Mesodermal cell (in vitro differentiated cells): ENCODE measurements around the gene LARGE1.

Source experiments
- H3K27ac ChIP-seq: 2 replicates; pipeline ENCODE4 v1.7.0; 2013; ENCODE audit warnings: mild to moderate bottlenecking, low read depth, low read length, moderate library complexity; ENCODE audit not compliant: severe bottlenecking
- H3K36me3 ChIP-seq: 2 replicates; pipeline ENCODE4 v1.7.1; 2013; ENCODE audit warnings: mild to moderate bottlenecking, low read length, moderate library complexity; ENCODE audit not compliant: control insufficient read depth, insufficient read depth
- H3K4me1 ChIP-seq: one replicate; pipeline ENCODE4 v1.7.1; 2013; ENCODE audit warnings: mild to moderate bottlenecking, low read length; ENCODE audit not compliant: insufficient read depth, control insufficient read depth, poor library complexity, severe bottlenecking
- H3K4me3 ChIP-seq: 2 replicates; pipeline ENCODE4 v1.7.0; 2013; ENCODE audit warnings: low read length, control low read depth, mild to moderate bottlenecking; ENCODE audit not compliant: insufficient read depth, poor library complexity, severe bottlenecking; ENCODE audit errors: extremely low read depth
- H3K9me3 ChIP-seq: 2 replicates; pipeline ENCODE4 v1.7.1; 2013; ENCODE audit warnings: mild to moderate bottlenecking, low read length, moderate library complexity; ENCODE audit not compliant: control insufficient read depth
- WGBS, 2 experiments: methylation state at CpG; one replicate each; pipeline ENCODE4 v1.1.5; 2013; ENCODE audit warnings: missing lambda C conversion rate in 2 of 2; ENCODE audit not compliant: insufficient coverage in 2 of 2; 5-methylcytosine and 5-hydroxymethylcytosine counted together

The LARGE1 gene

GRCh38 chr22:33404723-33405122, 515.6 kb downstream of the LARGE1 start:
- Histone ChIP-seq H3K27ac (no peak overlapping the region), H3K9me3 (no peaks in the 10 kb centered on the region), H3K36me3 (peaks cover 6% of the 10 kb centered on the region), H3K4me1 (no peaks in the 10 kb centered on the region), H3K4me3 (no peak overlapping the region)
- 83 to 100% methylated on average over 1 to 2 of the region's 3 CpGs for WGBS, 2 experiments

- H3K4me1 ChIP-seq = no peaks in the 10 kb centered on the region
- no peak overlapping the region for H3K27ac ChIP-seq
- peaks cover 6% of the 10 kb centered on the region for H3K36me3 ChIP-seq
- no CpG with 5 or more reads among the region's 3 CpGs for WGBS, 2 experiments
- H3K9me3 ChIP-seq = no peaks in the 10 kb centered on the region
- no peak overlapping the region for H3K4me3 ChIP-seq
Measured at GRCh38 chr22:33402325-33402724, 518.0 kb downstream of the LARGE1 start.

GRCh38 chr22:33401291-33401690, 519.0 kb downstream of the LARGE1 start:
- 75 to 77% methylated on average over 4 to 5 of the region's 5 CpGs for WGBS, 2 experiments
- H3K4me1 ChIP-seq = no peaks in the 10 kb centered on the region
- H3K9me3 ChIP-seq = no peaks in the 10 kb centered on the region
- H3K4me3 ChIP-seq = no peak overlapping the region
- peaks cover 9% of the 10 kb centered on the region for H3K36me3 ChIP-seq
- H3K27ac ChIP-seq = no peak overlapping the region

GRCh38 chr22:33400891-33401290, 519.4 kb downstream of the LARGE1 start:
- Histone ChIP-seq H3K36me3 (peaks cover 9% of the 10 kb centered on the region), H3K9me3 (no peaks in the 10 kb centered on the region), H3K27ac (no peak overlapping the region), H3K4me3 (no peak overlapping the region), H3K4me1 (no peaks in the 10 kb centered on the region)
- WGBS, 2 experiments = 71 to 96% methylated on average over 1 to 5 of the region's 5 CpGs

- H3K36me3 ChIP-seq = peaks cover 9% of the 10 kb centered on the region
- H3K9me3 ChIP-seq = no peaks in the 10 kb centered on the region
- 89 to 94% methylated on average over 5 to 6 of the region's 9 CpGs for WGBS, 2 experiments
- no peaks in the 10 kb centered on the region for H3K4me1 ChIP-seq
- no peak overlapping the region for H3K4me3 ChIP-seq
- H3K27ac ChIP-seq = no peak overlapping the region
Measured at GRCh38 chr22:33400061-33400840, 520.0 kb downstream of the LARGE1 start.

- Histone ChIP-seq H3K27ac (no peak overlapping the region), H3K36me3 (peaks cover 9% of the 10 kb centered on the region), H3K4me3 (no peak overlapping the region), H3K9me3 (no peaks in the 10 kb centered on the region), H3K4me1 (no peaks in the 10 kb centered on the region)
- WGBS, 2 experiments = 95 to 97% methylated on average over 3 of the region's 4 CpGs
Measured at GRCh38 chr22:33397381-33397907, 522.8 kb downstream of the LARGE1 start.

- WGBS, 2 experiments = 90 to 94% methylated on average over 4 to 5 of the region's 6 CpGs
- Histone ChIP-seq H3K36me3 (peaks cover 3% of the 10 kb centered on the region), H3K4me1 (no peaks in the 10 kb centered on the region), H3K4me3 (no peak overlapping the region), H3K9me3 (no peaks in the 10 kb centered on the region), H3K27ac (no peak overlapping the region)
Measured at GRCh38 chr22:33393432-33393831, 526.8 kb downstream of the LARGE1 start.

- H3K4me3 ChIP-seq = no peak overlapping the region
- H3K27ac ChIP-seq = no peak overlapping the region
- H3K4me1 ChIP-seq = no peaks in the 10 kb centered on the region
- no peaks in the 10 kb centered on the region for H3K36me3 ChIP-seq
- H3K9me3 ChIP-seq = no peaks in the 10 kb centered on the region
Measured at GRCh38 chr22:33391298-33391697, 529.0 kb downstream of the LARGE1 start.

GRCh38 chr22:33389936-33390335, 530.3 kb downstream of the LARGE1 start:
- no peak overlapping the region for H3K27ac ChIP-seq
- 92 to 98% methylated on average over 4 of the region's 4 CpGs for WGBS, 2 experiments
- peaks cover 3% of the 10 kb centered on the region for H3K36me3 ChIP-seq
- no peaks in the 10 kb centered on the region for H3K4me1 ChIP-seq
- no peaks in the 10 kb centered on the region for H3K9me3 ChIP-seq
- H3K4me3 ChIP-seq = no peak overlapping the region

- H3K4me1 ChIP-seq = peaks cover 6% of the 10 kb centered on the region
Measured at GRCh38 chr22:33386270-33386669, 534.0 kb downstream of the LARGE1 start.

GRCh38 chr22:33385611-33386010, 534.7 kb downstream of the LARGE1 start:
- H3K4me3 ChIP-seq = no peak overlapping the region
- H3K36me3 ChIP-seq = peaks cover 24% of the 10 kb centered on the region
- H3K27ac ChIP-seq = no peak overlapping the region
- H3K4me1 ChIP-seq = peaks cover 7% of the 10 kb centered on the region
- WGBS, 2 experiments = 100% methylated on average over 2 of the region's 2 CpGs
- H3K9me3 ChIP-seq = no peaks in the 10 kb centered on the region

More at GRCh38 chr22:33386270-33386669, 534.0 kb downstream of the LARGE1 start:
- Histone ChIP-seq H3K27ac (no peak overlapping the region), H3K9me3 (no peaks in the 10 kb centered on the region), H3K36me3 (peaks cover 23% of the 10 kb centered on the region), H3K4me3 (no peak overlapping the region)
- WGBS, 2 experiments = 94 to 100% methylated on average over 2 to 3 of the region's 5 CpGs
